Neural cell (in vitro differentiated cells): ENCODE measurements around the gene KMT2E. TPM values are rescaled to one million over a fixed set of nuclear protein-coding genes. Genes with fewer than 3 reads are reported as not detected.

Experiments
- H2AFZ ChIP-seq: fragments of 200-600, 300-800 bp; sonication (generic), shearing (Covaris generic); 2 replicates; pipeline ENCODE4 v1.6.0; 2014; ENCODE audit warnings: low read depth, mild to moderate bottlenecking, antibody characterized with exemption, low read length, moderate library complexity
- H3F3A ChIP-seq: fragments of 200-600 bp; shearing (Covaris generic); 2 replicates; pipeline ENCODE4 v1.6.1; 2016; ENCODE audit warnings: mild to moderate bottlenecking, moderate library complexity, mixed read lengths, antibody characterized with exemption, low read length; ENCODE audit not compliant: insufficient read depth, poor library complexity, severe bottlenecking
- H3K27ac ChIP-seq: fragments of 200-600, 300-800 bp; sonication (generic), shearing (Covaris generic); 2 replicates; pipeline ENCODE4 v1.5.1; 2014; ENCODE audit warnings: mild to moderate bottlenecking, low read length, moderate library complexity
- H3K27me3 ChIP-seq: fragments of 300-800, 200-600 bp; sonication (generic), shearing (Covaris generic); 2 replicates; pipeline ENCODE4 v1.6.0; 2014; ENCODE audit warnings: mild to moderate bottlenecking, low read depth, low read length, moderate library complexity; ENCODE audit not compliant: insufficient read depth
- H3K36me3 ChIP-seq: fragments of 300-800, 200-600 bp; sonication (generic), shearing (Covaris generic); 2 replicates; pipeline ENCODE4 v1.5.1; 2014; ENCODE audit warnings: mild to moderate bottlenecking, antibody characterized with exemption, low read length, moderate library complexity; ENCODE audit not compliant: insufficient read depth
- H3K4me2 ChIP-seq: fragments of 300-800, 200-600 bp; sonication (generic), shearing (Covaris generic); 2 replicates; pipeline ENCODE4 v1.6.0; 2014; ENCODE audit warnings: mild to moderate bottlenecking, low read length
- H3K4me3 ChIP-seq: fragments of 300-800, 200-600 bp; sonication (generic), shearing (Covaris generic); 2 replicates; pipeline ENCODE4 v1.5.1; 2014; ENCODE audit warnings: mild to moderate bottlenecking, low read length, moderate library complexity
- H3K79me2 ChIP-seq: fragments of 200-600 bp; shearing (Covaris generic); replicated peaks from 2 replicates; pipeline ENCODE4 v1.6.0; 2014; ENCODE audit warnings: mild to moderate bottlenecking, low read length, moderate library complexity; ENCODE audit not compliant: insufficient read depth
- H3K9ac ChIP-seq: fragments of 300-800, 200-600 bp; sonication (generic), shearing (Covaris generic); 2 replicates; pipeline ENCODE4 v1.6.1; 2016; ENCODE audit warnings: mild to moderate bottlenecking, low read length, mixed read lengths
- H3K9me2 ChIP-seq: fragments of 200-600 bp; shearing (Covaris generic); 2 replicates; pipeline ENCODE4 v1.6.1; 2016; ENCODE audit warnings: mild to moderate bottlenecking, low read length, mixed read lengths; ENCODE audit not compliant: insufficient read depth
- H3K9me3 ChIP-seq: fragments of 200-600, 300-800 bp; sonication (generic), shearing (Covaris generic); 2 replicates; pipeline ENCODE4 v1.6.1; 2016; ENCODE audit warnings: mild to moderate bottlenecking, mixed run types, low read length, moderate library complexity, mixed read lengths
- H4K20me1 ChIP-seq: fragments of 200-600 bp; shearing (Covaris generic); 2 replicates; pipeline ENCODE4 v1.6.1; 2016; ENCODE audit warnings: mild to moderate bottlenecking, mixed run types; ENCODE audit not compliant: insufficient read depth
- CTCF ChIP-seq: fragments of 450-650 bp; IDR thresholded peaks from 2 replicates; pipeline ENCODE4 v1.5.1; 2014; ENCODE audit warnings: antibody characterized with exemption, mild to moderate bottlenecking, moderate library complexity; ENCODE audit not compliant: poor library complexity, severe bottlenecking
- EP300 ChIP-seq: fragments of 450-650 bp; conservative IDR thresholded peaks from 2 replicates; pipeline ENCODE4 v1.6.1; 2014; ENCODE audit warnings: antibody characterized with exemption, mild to moderate bottlenecking, moderate library complexity; ENCODE audit not compliant: poor library complexity, severe bottlenecking
- EZH2 ChIP-seq: fragments of 200-600, 300-800 bp; shearing (Covaris generic), sonication (generic); IDR thresholded peaks from 2 replicates; pipeline ENCODE4 v1.6.1; 2014; ENCODE audit warnings: antibody characterized with exemption, low read length, borderline replicate concordance, mild to moderate bottlenecking; ENCODE audit not compliant: insufficient read depth, poor library complexity, severe bottlenecking
- MXI1 ChIP-seq: fragments of 450-650 bp; conservative IDR thresholded peaks from 2 replicates; pipeline ENCODE4 v1.6.1; 2014; ENCODE audit warnings: antibody characterized with exemption, mild to moderate bottlenecking; ENCODE audit not compliant: poor library complexity, severe bottlenecking
- POLR2AphosphoS5 ChIP-seq: IDR thresholded peaks from 2 replicates; pipeline ENCODE4 v1.6.1; 2012
- RAD21 ChIP-seq: fragments of 450-650 bp; conservative IDR thresholded peaks from 2 replicates; pipeline ENCODE4 v1.6.1; 2014; ENCODE audit warnings: antibody characterized with exemption, mild to moderate bottlenecking, moderate library complexity
- REST ChIP-seq: IDR thresholded peaks from 2 replicates; pipeline ENCODE4 v1.6.1; 2012; ENCODE audit warnings: borderline replicate concordance
- SMC3 ChIP-seq: fragments of 450-650 bp; conservative IDR thresholded peaks from 2 replicates; pipeline ENCODE4 v1.6.1; 2014; ENCODE audit warnings: antibody characterized with exemption, mild to moderate bottlenecking, moderate library complexity; ENCODE audit not compliant: poor library complexity
- TAF1 ChIP-seq: IDR thresholded peaks from 2 replicates; pipeline ENCODE4 v1.6.1; 2012; ENCODE audit warnings: low read depth
- polyA plus RNA-seq: library from polyadenylated mRNA; depleted of rRNA; stranded (reverse); fragments of >200 nt; gene quantifications from 2 replicates; pipeline ENCODE4 v1.2.3, GENCODE V29; 2014

The KMT2E gene
- polyA plus RNA-seq, 1 donor from 2014 or later: 78.4 TPM

DNA sequence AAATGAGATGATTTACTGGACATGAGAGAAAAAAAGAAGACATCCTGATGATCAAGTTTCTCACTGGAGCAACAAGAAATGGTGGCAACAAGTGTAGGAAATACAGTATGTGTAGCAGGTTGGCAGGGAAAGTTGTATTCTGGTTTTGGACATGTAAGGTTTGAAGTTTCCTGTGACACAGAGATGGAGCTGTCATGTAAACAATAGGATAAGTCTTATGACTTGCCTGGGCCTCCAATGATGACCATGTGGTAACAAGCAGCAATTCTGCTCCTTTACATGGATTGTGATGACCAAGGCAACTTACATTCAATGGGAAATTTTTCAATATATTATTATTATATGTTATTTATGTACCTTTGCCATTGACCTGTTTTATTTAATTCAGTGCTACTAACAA is 125.4 kb downstream of the KMT2E start:
- H3F3A ChIP-seq: no peaks in the 10 kb centered on the region
- H3K9me3 ChIP-seq: no peaks in the 10 kb centered on the region
- no peak overlapping the region for H3K4me2 ChIP-seq
- H3K9me2 ChIP-seq: no peaks in the 10 kb centered on the region
- no peaks in the 10 kb centered on the region for H3K27me3 ChIP-seq
- no peaks in the 10 kb centered on the region for H3K36me3 ChIP-seq
- H3K4me3 ChIP-seq: no peak overlapping the region
- H3K27ac ChIP-seq: no peak overlapping the region
- TF ChIP-seq TAF1: no peak
- H4K20me1 ChIP-seq: no peaks in the 10 kb centered on the region
- no peak overlapping the region for H3K9ac ChIP-seq
- H3K79me2 ChIP-seq: peaks cover 3% of the 10 kb centered on the region
- H2AFZ ChIP-seq: no peak overlapping the region

DNA sequence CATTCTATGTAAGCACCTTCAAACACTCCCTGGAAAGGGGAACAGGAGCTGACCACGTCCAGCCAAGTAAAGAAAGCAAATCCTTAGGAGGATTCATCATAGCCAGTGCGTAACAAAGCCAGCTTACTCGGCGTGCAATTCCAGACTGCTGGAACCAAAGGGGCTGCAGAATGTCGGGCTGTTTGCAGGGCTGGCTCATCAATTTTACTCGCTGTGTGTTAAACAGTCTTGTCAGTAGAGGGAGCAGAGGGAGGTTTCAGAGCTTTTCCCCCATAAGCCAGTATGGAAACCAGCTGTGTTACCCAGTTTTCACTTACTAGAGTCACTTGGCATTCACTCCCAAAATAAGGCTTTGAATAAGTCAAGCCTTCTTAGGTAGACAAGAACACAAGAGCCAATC is 127.1 kb downstream of the KMT2E start:
- H3K79me2 ChIP-seq: peaks cover 3% of the 10 kb centered on the region
- H4K20me1 ChIP-seq: no peaks in the 10 kb centered on the region
- no peaks in the 10 kb centered on the region for H3K9me2 ChIP-seq
- no peak overlapping the region for H3K9ac ChIP-seq
- no peak overlapping the region for H2AFZ ChIP-seq
- TF ChIP-seq SMC3: peak; percentile 69
- peak; percentile 60 for TF ChIP-seq CTCF
- TF ChIP-seq POLR2AphosphoS5: no peak
- peak; percentile 55 for TF ChIP-seq RAD21
- H3K27me3 ChIP-seq: no peaks in the 10 kb centered on the region
- no peaks in the 10 kb centered on the region for H3K36me3 ChIP-seq
- H3K4me2 ChIP-seq: no peak overlapping the region
- no peaks in the 10 kb centered on the region for H3K9me3 ChIP-seq
- no peaks in the 10 kb centered on the region for H3F3A ChIP-seq
- no peak overlapping the region for H3K4me3 ChIP-seq
- no peak overlapping the region for H3K27ac ChIP-seq

DNA sequence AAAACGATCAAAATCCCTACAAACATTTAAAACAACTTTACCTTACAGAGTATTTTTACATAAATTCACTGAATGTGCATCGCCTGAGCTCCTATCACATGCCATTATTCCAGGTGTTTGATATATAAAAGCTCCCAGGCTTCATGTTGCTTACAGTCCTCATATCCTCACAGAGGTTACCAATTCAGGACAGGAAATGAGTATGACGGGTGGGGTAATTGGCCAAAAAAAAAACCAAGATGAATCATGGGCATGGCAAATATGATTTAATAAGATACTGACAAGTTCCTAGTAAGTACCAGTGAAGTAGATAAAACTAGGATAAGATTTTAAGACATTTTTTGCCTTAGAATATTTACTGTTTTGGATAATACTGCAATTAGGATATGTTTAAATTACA is 135.8 kb downstream of the KMT2E start:
- no peaks in the 10 kb centered on the region for H4K20me1 ChIP-seq
- no peaks in the 10 kb centered on the region for H3K9me3 ChIP-seq
- no peaks in the 10 kb centered on the region for H3K27me3 ChIP-seq
- no peak overlapping the region for H3K4me3 ChIP-seq
- no peaks in the 10 kb centered on the region for H3F3A ChIP-seq
- H3K79me2 ChIP-seq: no peaks in the 10 kb centered on the region
- H3K36me3 ChIP-seq: peaks cover 10% of the 10 kb centered on the region
- H2AFZ ChIP-seq: no peak overlapping the region
- H3K27ac ChIP-seq: no peak overlapping the region
- TF ChIP-seq EZH2 (no peak), CTCF (no peak), TAF1 (no peak), RAD21 (no peak), REST (no peak), EP300 (no peak), SMC3 (no peak), POLR2AphosphoS5 (no peak), MXI1 (no peak)
- no peak overlapping the region for H3K4me2 ChIP-seq
- no peaks in the 10 kb centered on the region for H3K9me2 ChIP-seq
- H3K9ac ChIP-seq: no peak overlapping the region
